OCI-LY1 (cell line): ENCODE measurements around the gene TTC12.

Source experiments
- EZH2 ChIP-seq: fragments of 200-600 bp; sonication (generic), shearing (Covaris generic); IDR thresholded peaks from 2 replicates; pipeline ENCODE4 v1.8.0; 2017; ENCODE audit warnings: borderline replicate concordance, mixed run types, mild to moderate bottlenecking, antibody characterized with exemption, low read length, moderate library complexity, mixed read lengths
- TF ChIP-seq, protein P1 (sequence below): fragments of 200-600 bp; sonication (generic), shearing (Covaris generic); IDR thresholded peaks from 2 replicates; pipeline ENCODE4 v1.5.1; 2017; ENCODE audit warnings: mild to moderate bottlenecking, antibody characterized with exemption, low read length, moderate library complexity, mixed read lengths

- TF ChIP-seq, protein P1, sequence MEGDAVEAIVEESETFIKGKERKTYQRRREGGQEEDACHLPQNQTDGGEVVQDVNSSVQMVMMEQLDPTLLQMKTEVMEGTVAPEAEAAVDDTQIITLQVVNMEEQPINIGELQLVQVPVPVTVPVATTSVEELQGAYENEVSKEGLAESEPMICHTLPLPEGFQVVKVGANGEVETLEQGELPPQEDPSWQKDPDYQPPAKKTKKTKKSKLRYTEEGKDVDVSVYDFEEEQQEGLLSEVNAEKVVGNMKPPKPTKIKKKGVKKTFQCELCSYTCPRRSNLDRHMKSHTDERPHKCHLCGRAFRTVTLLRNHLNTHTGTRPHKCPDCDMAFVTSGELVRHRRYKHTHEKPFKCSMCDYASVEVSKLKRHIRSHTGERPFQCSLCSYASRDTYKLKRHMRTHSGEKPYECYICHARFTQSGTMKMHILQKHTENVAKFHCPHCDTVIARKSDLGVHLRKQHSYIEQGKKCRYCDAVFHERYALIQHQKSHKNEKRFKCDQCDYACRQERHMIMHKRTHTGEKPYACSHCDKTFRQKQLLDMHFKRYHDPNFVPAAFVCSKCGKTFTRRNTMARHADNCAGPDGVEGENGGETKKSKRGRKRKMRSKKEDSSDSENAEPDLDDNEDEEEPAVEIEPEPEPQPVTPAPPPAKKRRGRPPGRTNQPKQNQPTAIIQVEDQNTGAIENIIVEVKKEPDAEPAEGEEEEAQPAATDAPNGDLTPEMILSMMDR: no peak
- TF ChIP-seq EZH2: no peak
Observed at GRCh38 chr11:113286009-113286408, 28.4 kb upstream of the TTC12 start.
